ENCODE results near the gene MED9. TPM values are rescaled to one million over a fixed set of nuclear protein-coding genes. Genes with fewer than 3 reads are reported as not detected.

MED9 gene
- total RNA-seq, 1 donor from 2014 or later: 18.9 TPM

DNA sequence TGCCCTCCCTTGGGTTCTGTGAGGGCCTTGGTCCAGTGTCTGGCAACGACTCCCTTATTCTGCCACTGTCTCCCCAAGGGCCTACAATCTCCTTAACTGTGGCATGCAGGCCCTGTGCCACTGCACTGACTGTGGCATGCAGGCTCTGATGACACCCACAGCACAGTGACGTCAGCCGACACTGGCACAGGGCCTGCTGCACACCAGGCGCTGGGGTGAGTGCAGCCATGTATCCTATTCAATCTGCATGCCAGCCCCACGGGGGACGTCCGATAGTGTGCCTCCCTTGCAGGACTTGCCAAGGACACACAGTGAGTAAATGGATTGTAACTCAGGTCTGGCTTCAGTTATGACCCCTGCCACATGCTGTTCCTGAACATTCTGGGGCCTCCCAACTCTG, 59.2 kb downstream of the MED9 start:
- H3K36me3 ChIP-seq: no peaks in the 10 kb centered on the region
- TF ChIP-seq, protein P1, sequence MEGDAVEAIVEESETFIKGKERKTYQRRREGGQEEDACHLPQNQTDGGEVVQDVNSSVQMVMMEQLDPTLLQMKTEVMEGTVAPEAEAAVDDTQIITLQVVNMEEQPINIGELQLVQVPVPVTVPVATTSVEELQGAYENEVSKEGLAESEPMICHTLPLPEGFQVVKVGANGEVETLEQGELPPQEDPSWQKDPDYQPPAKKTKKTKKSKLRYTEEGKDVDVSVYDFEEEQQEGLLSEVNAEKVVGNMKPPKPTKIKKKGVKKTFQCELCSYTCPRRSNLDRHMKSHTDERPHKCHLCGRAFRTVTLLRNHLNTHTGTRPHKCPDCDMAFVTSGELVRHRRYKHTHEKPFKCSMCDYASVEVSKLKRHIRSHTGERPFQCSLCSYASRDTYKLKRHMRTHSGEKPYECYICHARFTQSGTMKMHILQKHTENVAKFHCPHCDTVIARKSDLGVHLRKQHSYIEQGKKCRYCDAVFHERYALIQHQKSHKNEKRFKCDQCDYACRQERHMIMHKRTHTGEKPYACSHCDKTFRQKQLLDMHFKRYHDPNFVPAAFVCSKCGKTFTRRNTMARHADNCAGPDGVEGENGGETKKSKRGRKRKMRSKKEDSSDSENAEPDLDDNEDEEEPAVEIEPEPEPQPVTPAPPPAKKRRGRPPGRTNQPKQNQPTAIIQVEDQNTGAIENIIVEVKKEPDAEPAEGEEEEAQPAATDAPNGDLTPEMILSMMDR (IDR thresholded peaks at IDR 0.05): no peak
- no peak for TF ChIP-seq POLR2AphosphoS5 (IDR thresholded peaks at IDR 0.05; ENCODE audit: insufficient read depth in 1 of 2, low read depth in 1 of 2)
- TF ChIP-seq POLR2A (IDR thresholded peaks at IDR 0.05): no peak
- no peaks in the 10 kb centered on the region for H3K9me3 ChIP-seq
- H3K27me3 ChIP-seq: no peaks in the 10 kb centered on the region
- peaks cover 6% of the 10 kb centered on the region for H3K4me1 ChIP-seq
- no peak overlapping the region for H3K4me3 ChIP-seq
- H3K27ac ChIP-seq: no peak overlapping the region
- intact Hi-C loops (cut with DNase I): no loop called here
- no peak for DNase-seq (ENCODE audit: extremely low spot score in 2 of 2)

DNA sequence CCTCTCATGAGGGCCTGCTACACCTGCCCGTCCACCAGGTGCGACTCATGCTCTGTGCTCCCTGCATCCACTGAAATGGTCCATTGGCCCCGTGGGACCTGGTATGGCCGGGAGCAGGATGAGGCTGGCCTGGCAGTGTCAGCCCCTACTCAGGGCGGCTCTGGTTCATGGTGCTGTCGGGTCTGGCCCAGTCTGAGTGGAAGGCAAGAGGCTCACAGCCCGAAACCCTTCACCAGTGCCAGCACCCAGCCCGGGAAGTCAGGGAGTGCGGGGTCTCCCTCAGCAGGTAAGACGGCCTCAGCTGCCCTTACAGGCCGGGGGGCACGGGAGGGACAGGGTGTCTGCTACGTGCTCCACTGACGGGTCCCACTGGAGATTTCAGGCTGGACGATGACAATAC, 59.9 kb downstream of the MED9 start:
- no peaks in the 10 kb centered on the region for H3K27me3 ChIP-seq
- no peaks in the 10 kb centered on the region for H3K36me3 ChIP-seq
- peaks cover 6% of the 10 kb centered on the region for H3K4me1 ChIP-seq
- no peak for DNase-seq (ENCODE audit: extremely low spot score in 2 of 2)
- no peak overlapping the region for H3K4me3 ChIP-seq
- H3K27ac ChIP-seq: no peak overlapping the region
- TF ChIP-seq POLR2AphosphoS5 (IDR thresholded peaks at IDR 0.05; ENCODE audit: insufficient read depth in 1 of 2, low read depth in 1 of 2) (no peak), POLR2A (IDR thresholded peaks at IDR 0.05) (no peak)
- TF ChIP-seq, protein P1 (IDR thresholded peaks at IDR 0.05): no peak
- intact Hi-C loops (cut with DNase I): no loop called here
- H3K9me3 ChIP-seq: no peaks in the 10 kb centered on the region

DNA sequence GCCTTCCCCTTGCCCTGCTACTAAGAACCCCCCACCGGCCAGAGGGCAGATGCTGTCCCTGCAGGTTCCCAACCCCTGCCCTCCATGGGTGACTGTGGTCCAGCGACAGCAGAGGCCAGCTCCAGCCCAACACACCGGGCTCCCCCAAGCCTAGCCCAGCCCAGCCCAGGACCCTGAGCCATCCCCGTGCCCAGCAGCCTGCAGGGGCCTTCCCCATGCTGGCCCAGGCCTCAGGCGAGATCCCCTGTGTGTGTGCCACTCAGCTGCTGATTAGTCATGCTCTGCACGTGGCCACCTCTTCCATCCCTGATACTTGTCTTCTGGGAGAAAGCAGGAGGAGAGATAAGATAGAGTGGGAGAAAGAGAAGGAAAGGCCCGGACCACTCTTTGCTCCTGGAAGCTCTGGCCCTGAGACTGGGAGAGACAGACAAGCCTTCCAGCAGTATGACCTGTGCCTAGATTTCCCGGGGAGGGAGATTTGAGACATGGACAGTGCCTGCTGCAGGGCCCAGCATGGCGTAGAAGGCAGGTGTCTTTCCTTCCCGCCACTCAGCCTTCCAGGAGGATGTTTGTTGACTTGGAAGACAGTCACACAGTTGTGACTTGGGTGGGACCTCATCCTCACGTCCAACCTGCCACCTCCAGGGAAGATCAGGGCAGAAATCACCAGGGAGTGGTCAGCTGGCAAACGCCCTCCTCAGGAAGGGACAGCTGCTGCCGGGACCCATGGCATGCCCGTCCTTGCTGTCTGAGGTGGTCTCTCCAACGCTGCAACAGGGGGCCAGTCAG, 60.7 kb downstream of the MED9 start:
- no peaks in the 10 kb centered on the region for H3K9me3 ChIP-seq
- intact Hi-C loops (cut with DNase I): no loop called here
- TF ChIP-seq POLR2AphosphoS5 (IDR thresholded peaks at IDR 0.05; ENCODE audit: insufficient read depth in 1 of 2, low read depth in 1 of 2) (no peak), POLR2A (IDR thresholded peaks at IDR 0.05) (no peak)
- TF ChIP-seq, protein P1 (IDR thresholded peaks at IDR 0.05): no peak
- H3K36me3 ChIP-seq: no peaks in the 10 kb centered on the region
- no peak overlapping the region for H3K4me3 ChIP-seq
- no peak for DNase-seq (ENCODE audit: extremely low spot score in 2 of 2)
- H3K4me1 ChIP-seq: peaks cover 6% of the 10 kb centered on the region
- H3K27ac ChIP-seq: no peak overlapping the region
- no peaks in the 10 kb centered on the region for H3K27me3 ChIP-seq

DNA sequence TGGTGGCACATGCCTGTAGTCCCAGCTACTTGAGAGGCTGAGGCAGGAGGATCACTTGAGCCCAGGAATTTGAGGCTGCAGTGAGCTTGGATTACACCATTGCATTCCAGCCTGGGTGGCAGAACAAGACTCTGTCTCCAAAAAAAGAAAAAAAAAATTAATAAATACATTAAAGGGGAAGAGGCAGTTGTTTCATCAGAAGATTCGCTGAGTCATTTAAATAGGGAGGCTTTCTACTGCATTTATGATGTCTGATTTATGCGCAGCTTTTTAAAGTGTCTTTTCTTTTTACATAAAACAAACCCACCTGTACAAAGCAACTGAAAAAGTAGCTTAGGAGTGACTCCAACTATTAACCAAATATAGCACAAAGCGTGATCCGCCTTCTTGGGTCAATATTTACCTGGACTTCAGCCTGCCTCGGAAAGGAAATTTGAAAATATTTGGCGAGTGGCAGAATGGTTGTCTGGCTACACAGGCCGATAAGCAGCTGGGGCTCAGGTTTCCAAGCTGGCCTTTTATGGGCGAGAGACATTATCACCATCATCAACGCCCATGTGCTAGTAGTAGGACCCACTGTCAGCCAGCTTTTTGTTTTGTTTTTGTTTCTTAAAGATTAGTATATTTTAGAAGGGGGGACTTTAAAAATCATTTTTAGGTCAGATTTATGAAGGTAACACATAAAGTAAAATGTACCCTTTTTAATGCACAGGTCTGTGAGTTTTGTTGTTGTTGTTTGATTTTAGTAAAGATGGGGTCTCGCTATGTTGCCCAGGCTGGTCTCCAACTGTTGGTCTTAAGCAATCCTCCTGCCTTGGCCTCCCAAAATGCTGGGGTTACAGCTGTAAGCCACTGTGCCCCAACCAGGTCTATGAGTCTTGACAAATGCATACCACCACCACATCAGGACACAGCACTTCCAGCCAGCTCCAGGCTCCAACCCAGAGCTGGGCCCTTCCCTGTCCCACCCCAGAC, 61.9 kb downstream of the MED9 start:
- no peaks in the 10 kb centered on the region for H3K27me3 ChIP-seq
- no peak for DNase-seq (ENCODE audit: extremely low spot score in 2 of 2)
- H3K27ac ChIP-seq: no peak overlapping the region
- intact Hi-C loops (cut with DNase I): no loop called here
- H3K4me1 ChIP-seq: peaks cover 6% of the 10 kb centered on the region
- no peaks in the 10 kb centered on the region for H3K9me3 ChIP-seq
- no peaks in the 10 kb centered on the region for H3K36me3 ChIP-seq
- H3K4me3 ChIP-seq: no peak overlapping the region
- TF ChIP-seq POLR2AphosphoS5 (IDR thresholded peaks at IDR 0.05; ENCODE audit: insufficient read depth in 1 of 2, low read depth in 1 of 2) (peak in 1 of 2 donors; percentile 20), POLR2A (IDR thresholded peaks at IDR 0.05) (no peak)
- TF ChIP-seq, protein P1 (IDR thresholded peaks at IDR 0.05): no peak

All from vagina (tissue), 2 donors.